Measurements from ENCODE around the gene ANO1.
"Not testable (repeated sequence)": the region's sequence is repeated elsewhere in the genome, so short reads cannot be mapped to it uniquely, and the experiment has no call there.

Gene ANO1

GRCh38 chr11:70203751-70204465 is 125.8 kb downstream of the ANO1 start:
- in situ Hi-C loops (cut with MboI; ENCODE audit: low sequenced_read_pairs) = no loop called here

GRCh38 chr11:70204466-70204799 is 126.3 kb downstream of the ANO1 start:
- in situ Hi-C loops (cut with MboI; ENCODE audit: low sequenced_read_pairs) = no loop called here

GRCh38 chr11:70205049-70205725 is 127.1 kb downstream of the ANO1 start:
- in situ Hi-C loops (cut with MboI; ENCODE audit: low sequenced_read_pairs) = no loop called here

- in situ Hi-C loops (cut with MboI; ENCODE audit: low sequenced_read_pairs) = no loop called here
Measured at GRCh38 chr11:70205766-70206165, 127.6 kb downstream of the ANO1 start.

- in situ Hi-C loops (cut with MboI; ENCODE audit: low sequenced_read_pairs) = no loop called here
Measured at GRCh38 chr11:70206226-70206981, 128.3 kb downstream of the ANO1 start.

GRCh38 chr11:70206982-70207376 is 128.9 kb downstream of the ANO1 start:
- in situ Hi-C loops (cut with MboI; ENCODE audit: low sequenced_read_pairs) = no loop called here

- in situ Hi-C loops (cut with MboI; ENCODE audit: low sequenced_read_pairs) = no loop called here
Measured at GRCh38 chr11:70207531-70208131, 129.5 kb downstream of the ANO1 start.

GRCh38 chr11:70209391-70209912 is 131.3 kb downstream of the ANO1 start:
- in situ Hi-C loops (cut with MboI; ENCODE audit: low sequenced_read_pairs) = no loop called here

- in situ Hi-C loops (cut with MboI; ENCODE audit: low sequenced_read_pairs) = no loop called here
Measured at GRCh38 chr11:70210051-70210501, 132.0 kb downstream of the ANO1 start.

GRCh38 chr11:70210530-70210929 is 132.4 kb downstream of the ANO1 start:
- in situ Hi-C loops (cut with MboI; ENCODE audit: low sequenced_read_pairs) = no loop called here

- in situ Hi-C loops (cut with MboI; ENCODE audit: low sequenced_read_pairs) = no loop called here
Measured at GRCh38 chr11:70212227-70212811, 134.2 kb downstream of the ANO1 start.

- in situ Hi-C loops (cut with MboI; ENCODE audit: low sequenced_read_pairs) = not testable (repeated sequence)
Measured at GRCh38 chr11:70217388-70217787, 139.3 kb downstream of the ANO1 start.

GRCh38 chr11:70218076-70218475 is 140.0 kb downstream of the ANO1 start:
- in situ Hi-C loops (cut with MboI; ENCODE audit: low sequenced_read_pairs) = not testable (repeated sequence)

- in situ Hi-C loops (cut with MboI; ENCODE audit: low sequenced_read_pairs) = no loop called here
Measured at GRCh38 chr11:70220136-70220535, 142.0 kb downstream of the ANO1 start.

- in situ Hi-C loops (cut with MboI; ENCODE audit: low sequenced_read_pairs) = no loop called here
Measured at GRCh38 chr11:70220920-70221319, 142.8 kb downstream of the ANO1 start.

GRCh38 chr11:70225681-70226177 is 147.6 kb downstream of the ANO1 start:
- in situ Hi-C loops (cut with MboI; ENCODE audit: low sequenced_read_pairs) = no loop called here

GRCh38 chr11:70226183-70226582 is 148.1 kb downstream of the ANO1 start:
- in situ Hi-C loops (cut with MboI; ENCODE audit: low sequenced_read_pairs) = no loop called here

- in situ Hi-C loops (cut with MboI; ENCODE audit: low sequenced_read_pairs) = no loop called here
Measured at GRCh38 chr11:70226967-70227366, 148.8 kb downstream of the ANO1 start.

- in situ Hi-C loops (cut with MboI; ENCODE audit: low sequenced_read_pairs) = no loop called here
Measured at GRCh38 chr11:70229737-70230136, 151.6 kb downstream of the ANO1 start.

GRCh38 chr11:70230151-70230839 is 152.2 kb downstream of the ANO1 start:
- in situ Hi-C loops (cut with MboI; ENCODE audit: low sequenced_read_pairs) = no loop called here
